ENCODE results near the gene PROCR.
"Not testable (repeated sequence)": the region's sequence is repeated elsewhere in the genome, so short reads cannot be mapped to it uniquely, and the experiment has no call there.

DNA sequence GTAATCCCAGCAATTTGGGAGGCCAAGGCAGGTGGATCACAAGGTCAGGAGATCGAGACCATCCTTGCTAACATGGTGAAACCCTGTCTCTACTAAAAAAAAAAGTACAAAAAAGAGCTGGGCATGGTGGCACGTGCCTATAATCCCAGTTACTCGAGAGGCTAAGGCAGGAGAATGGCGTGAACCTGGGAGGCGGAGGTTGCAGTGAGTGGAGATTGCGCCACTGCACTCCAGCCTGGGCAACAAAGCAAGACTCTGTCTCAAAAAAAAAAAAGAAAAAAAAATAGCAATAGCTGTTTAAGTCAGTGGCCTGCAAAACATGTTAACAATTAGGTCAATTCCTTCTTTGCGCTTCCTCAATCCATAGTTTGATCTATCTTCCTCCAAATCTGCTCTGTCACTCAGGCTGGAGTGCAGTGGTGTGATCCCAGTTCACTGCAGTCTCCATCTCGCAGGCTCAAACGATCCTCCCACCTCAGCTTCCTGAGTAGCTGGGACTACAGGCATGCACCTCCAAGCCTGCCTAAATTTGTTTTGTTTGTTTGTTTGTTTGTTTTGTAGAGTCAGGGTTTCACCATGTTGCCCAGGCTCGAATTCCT is 14.9 kb downstream of the PROCR start:
- not testable (repeated sequence) for TF ChIP-seq HDGF (IDR thresholded peaks at IDR 0.05; ENCODE audit: borderline replicate concordance); ELF4 (IDR thresholded peaks at IDR 0.05); ARNT (IDR thresholded peaks at IDR 0.05); SUZ12 (IDR thresholded peaks at IDR 0.05); CTBP1 (IDR thresholded peaks at IDR 0.05; ENCODE audit: borderline replicate concordance)
- TF ChIP-seq, protein P1, sequence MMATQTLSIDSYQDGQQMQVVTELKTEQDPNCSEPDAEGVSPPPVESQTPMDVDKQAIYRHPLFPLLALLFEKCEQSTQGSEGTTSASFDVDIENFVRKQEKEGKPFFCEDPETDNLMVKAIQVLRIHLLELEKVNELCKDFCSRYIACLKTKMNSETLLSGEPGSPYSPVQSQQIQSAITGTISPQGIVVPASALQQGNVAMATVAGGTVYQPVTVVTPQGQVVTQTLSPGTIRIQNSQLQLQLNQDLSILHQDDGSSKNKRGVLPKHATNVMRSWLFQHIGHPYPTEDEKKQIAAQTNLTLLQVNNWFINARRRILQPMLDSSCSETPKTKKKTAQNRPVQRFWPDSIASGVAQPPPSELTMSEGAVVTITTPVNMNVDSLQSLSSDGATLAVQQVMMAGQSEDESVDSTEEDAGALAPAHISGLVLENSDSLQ (IDR thresholded peaks at IDR 0.05), result not testable (repeated sequence)

Measured in HEK293T (cell line).